ENCODE results near the gene TTC28.

The TTC28 gene

GRCh38 chr22:28582806-28583205 is 96.8 kb downstream of the TTC28 start (continued):
- TF ChIP-seq ZNF23 (tag by site-specific recombination; IDR thresholded peaks at IDR 0.05; ENCODE audit: borderline replicate concordance) (no peak), YY2 (tag by site-specific recombination; IDR thresholded peaks at IDR 0.05) (no peak), PRDM4 (tag by site-specific recombination; IDR thresholded peaks at IDR 0.05) (no peak), ZNF311 (tag by site-specific recombination; IDR thresholded peaks at IDR 0.05; ENCODE audit: borderline replicate concordance) (no peak), ZNF792 (tag by site-specific recombination; IDR thresholded peaks at IDR 0.05) (no peak), ZBTB17 (tag by site-specific recombination; IDR thresholded peaks at IDR 0.05) (no peak)

GRCh38 chr22:28581016-28581415 is 98.6 kb downstream of the TTC28 start:
- CTCF ChIA-PET = interaction anchor here (1.0 to 1.3 kb wide), 2 partner anchors 14 to 19 kb away, joined by 4 to 7 read pairs; no protein-coding TSS in a partner anchor

More at GRCh38 chr22:28581016-28581415, 98.6 kb downstream of the TTC28 start:
- POLR2A ChIA-PET = no interaction called here
- no peak overlapping the region for H3K27ac ChIP-seq (ENCODE audit: extremely low read depth, low read depth, low read length)
- TF ChIP-seq ZSCAN18 (tag by site-specific recombination; IDR thresholded peaks at IDR 0.05) (no peak), SETDB1 (IDR thresholded peaks at IDR 0.05; ENCODE audit: insufficient read length, low read length) (no peak), BCL11B (tag by site-specific recombination; IDR thresholded peaks at IDR 0.05; ENCODE audit: low read depth) (no peak), ZNF518A (tag by site-specific recombination; conservative IDR thresholded peaks at IDR 0.05; ENCODE audit: low read depth) (no peak), ZNF362 (tag by site-specific recombination; IDR thresholded peaks at IDR 0.05) (no peak)
- H3K9me3 ChIP-seq (ENCODE audit: control insufficient read depth, insufficient read depth, low read depth, low read length) = no peaks in the 10 kb centered on the region
- H3K4me1 ChIP-seq (ENCODE audit: control insufficient read depth, insufficient read depth, low read length) = 0 out of 2 replicates have a peak, but pooled peaks cover 3% of the 10 kb centered on the region
- no peaks in the 10 kb centered on the region for H3K36me3 ChIP-seq (ENCODE audit: control insufficient read depth in 2 of 2, insufficient read depth in 1 of 2, low read length in 2 of 2)
- no peak overlapping the region for H3K4me3 ChIP-seq (ENCODE audit: low read depth, low read length)

Measured in HEK293 (cell line).